ENCODE results near the gene STARD13.
"Not testable (repeated sequence)": the region's sequence is repeated elsewhere in the genome, so short reads cannot be mapped to it uniquely, and the experiment has no call there.

Gene STARD13

DNA sequence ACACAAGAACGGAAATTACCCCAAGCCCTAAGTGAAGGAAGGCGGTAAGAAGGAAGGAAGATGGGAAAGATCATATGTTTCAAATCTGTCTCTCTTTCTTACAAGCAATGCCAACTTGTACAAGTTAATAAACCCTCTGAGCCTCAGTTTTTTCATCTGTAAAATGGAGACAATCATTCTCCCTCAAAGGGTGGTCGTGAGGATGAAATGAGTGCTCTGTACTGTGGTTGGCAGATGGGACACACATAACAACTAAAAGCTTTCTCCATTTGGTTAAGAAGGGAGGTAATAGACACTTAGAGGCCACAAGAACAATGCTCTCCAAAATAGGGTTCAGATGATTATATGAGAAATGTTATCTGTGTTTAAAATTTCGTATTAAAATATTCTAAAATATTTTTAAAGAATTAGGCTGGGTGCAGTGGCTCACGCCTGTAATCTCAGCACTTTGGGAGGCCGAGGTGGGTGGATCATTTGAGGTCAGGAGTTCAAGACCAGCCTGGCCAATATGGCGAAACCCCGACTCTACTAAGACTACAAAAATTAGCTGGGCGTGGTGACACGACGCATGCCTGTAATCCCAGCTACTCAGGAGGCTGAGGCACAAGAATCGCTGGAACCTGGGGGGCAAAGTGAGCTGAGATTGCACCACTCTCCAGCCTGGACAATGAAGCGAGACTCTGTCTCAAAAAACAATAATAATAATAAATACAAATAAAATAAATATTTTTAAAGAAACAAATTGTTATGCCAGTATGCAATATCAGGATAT, 89.7 kb downstream of the STARD13 start:
- no peak for DNase-seq

DNA sequence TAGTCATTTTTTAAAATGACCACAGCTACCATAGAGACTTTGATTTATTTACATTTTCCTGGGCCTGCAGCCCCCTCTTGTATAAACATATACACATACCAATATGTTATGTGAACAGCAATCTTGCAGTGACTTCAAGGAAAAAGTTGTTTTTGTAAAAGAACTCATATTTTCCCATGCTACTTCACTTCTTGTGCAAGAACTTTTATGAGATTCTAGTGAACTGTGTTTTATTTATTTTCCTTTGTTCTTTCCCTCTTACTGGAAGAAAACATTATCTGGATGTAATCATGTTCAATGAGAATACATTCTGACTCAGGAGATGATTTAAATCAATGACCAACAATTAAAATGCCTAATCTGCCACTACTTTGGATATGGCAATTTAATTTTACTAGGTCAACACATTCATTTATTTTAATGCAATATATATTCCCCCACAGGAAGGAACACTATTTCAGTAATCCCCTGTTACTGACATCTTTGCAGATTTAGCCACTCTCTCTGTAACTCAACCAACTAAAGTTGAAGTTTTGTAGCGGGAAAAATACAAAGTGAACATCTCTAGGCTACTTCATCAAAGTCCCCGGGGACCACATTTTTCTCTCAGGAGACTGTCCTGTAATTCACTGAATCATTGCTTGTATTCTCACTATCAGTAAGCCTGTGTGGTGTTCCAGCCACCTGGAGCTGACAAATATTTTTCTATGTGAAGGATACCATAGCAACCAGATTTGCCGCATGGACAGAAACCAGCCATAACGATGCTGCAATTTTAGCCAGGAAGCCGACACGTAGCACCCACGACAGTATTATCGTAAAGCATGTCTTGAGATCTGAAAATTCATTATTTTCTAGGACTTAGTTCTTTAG, 90.5 kb downstream of the STARD13 start:
- peak; percentile 7 for DNase-seq

DNA sequence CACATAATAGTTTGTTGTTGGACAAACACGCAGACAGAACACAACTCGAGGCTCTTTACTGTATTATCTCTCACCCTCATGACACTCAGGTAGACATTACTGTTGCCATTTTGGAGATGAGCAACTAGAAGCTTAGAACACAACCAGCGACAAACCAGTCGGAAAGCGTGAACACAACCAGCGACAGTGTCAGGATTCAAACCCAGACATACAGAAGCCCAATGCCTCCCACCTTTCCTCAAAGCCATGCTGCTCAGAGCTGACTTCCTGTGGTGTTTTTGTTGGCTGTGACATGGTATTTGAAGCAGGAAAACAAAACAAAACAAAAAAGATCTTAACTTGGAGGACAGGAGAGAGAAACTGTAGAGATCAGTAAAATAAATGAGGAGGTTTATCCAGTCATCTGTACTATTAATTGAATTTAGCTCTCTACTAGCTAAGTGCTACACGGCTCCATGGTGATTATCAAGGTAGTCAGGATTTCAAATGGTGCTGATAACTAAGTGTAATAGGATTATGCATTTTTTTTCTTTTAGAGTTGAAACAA, 92.1 kb downstream of the STARD13 start:
- no peak for DNase-seq

DNA sequence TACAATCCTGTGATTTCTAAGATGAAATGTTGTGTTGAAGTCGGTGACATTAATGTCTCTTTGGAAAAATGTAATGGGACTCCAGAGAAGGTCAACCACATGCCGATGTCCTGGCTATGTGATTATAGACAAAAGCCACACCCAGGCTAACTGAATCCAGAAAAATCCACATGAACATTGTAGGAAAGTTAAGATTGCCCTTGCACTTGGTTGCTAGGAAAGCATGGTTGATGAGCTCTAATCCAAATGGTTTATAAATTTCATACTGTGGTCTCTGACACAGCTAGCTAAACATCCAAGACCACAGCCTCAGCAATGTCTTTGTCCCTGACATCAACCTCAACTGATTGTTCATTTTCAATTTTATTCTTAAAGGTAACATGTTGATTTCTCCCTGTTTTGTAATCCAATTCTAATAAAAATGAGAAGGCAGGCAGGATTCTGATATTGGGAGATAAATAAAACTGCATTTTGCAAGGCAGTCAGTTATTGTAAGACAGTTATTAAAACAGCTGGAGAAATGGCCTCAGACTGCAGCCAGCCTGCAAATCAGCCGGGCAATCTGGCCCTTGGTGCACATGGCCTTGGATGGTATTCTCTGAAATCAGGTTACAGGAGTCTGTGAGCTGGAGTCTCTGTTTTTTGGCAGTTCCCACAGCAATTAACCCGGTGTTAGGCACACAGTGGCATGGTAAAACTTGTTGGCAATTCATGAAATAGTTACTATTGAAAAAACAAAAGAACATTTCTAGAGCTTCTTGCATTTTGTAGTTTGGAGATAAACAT, 93.9 kb downstream of the STARD13 start:
- DNase-seq: no peak

DNA sequence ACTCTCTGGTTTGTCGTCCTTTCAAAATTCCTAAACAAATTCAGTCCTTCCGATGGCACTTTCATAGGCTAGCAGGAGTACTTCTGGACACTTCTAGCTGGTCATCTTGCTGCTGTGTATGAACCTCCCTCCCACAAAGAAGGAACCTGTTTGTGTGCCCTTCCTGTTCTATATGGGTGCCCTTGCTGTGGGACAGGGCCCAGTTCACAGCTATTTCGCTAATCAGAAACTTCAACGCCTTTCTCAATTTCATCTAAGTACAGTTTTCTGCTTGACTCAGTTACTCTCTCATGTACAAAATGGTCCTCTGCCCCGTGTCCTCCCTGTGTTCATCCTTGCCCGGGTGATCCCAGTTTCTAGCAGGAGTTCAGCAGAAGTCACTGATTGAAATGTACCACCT, 96.1 kb downstream of the STARD13 start:
- DNase-seq: no peak

DNA sequence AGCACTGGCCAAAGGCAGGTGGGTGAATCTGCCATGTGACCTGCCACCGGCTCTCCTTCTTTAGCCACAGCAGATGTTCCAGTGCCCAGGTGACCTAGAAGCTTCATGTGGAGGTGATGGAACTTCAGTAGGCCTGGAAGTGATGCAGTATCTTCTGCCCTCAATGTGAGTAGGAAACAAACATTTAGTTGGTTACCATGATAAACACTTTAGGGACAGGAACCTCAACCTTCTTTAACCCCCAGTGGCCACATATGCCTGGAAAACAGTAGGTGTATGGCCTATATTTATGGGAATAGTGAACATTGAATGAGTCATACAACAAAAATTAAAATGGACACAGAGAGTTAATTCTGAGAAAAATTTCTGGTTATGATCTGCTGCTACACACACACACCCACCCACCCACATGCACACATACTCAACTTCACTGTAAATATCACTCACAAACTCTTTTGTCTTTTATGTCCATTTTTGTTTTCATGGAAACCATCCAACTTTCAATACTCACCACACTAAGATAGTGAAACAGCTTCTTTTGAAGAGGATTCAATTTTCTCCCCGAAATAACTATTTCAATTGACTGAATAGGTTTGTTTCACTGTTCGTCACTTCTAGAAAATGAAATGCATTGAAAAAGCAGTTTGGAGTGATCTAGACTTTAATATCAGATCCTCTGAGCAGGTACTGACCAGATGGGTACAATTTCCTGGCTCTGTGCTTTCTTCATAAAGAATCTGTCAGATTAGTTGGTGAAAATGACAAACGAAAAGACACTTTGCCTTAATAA, 97.3 kb downstream of the STARD13 start:
- no peak for DNase-seq

DNA sequence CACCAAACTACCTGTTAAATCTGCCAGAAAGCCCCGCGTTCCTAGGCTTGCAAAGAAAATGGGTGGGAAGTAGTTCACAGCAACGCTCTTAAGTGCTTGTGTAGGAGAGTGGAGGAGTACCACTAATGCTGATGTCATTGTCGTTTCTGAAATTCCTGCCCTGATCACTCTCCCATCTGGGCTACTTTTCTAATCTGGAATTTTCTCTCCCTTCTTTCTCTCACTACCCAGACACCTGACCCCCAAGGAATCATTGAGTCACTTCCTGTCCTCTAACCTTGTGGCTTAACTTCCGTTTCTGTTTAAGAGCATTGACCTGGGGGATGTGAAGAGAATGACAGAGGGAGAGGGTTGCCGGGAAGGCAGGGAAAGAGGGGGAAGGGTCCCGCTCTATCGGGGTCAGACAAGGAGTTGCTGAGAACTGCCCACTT, 98.7 kb downstream of the STARD13 start:
- DNase-seq: no peak

DNA sequence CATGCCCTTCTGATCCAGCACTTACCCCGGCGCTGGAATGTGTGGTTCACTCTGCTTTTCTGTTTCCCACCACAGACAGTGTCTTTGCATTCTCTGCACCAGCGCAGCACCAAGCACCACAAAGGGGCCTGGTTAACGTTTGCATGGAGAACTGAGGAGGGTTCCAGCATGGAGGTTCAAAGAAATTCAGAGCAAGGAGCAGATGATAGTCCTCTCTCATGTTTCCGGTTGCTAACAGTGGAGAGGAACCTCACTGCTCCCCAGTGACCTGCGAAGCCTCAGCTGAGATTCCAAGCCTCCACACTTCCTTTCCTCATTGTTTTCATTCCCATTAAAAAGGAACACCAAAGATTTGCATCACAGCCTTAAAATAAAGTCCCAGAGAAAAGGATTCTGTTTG, 99.7 kb downstream of the STARD13 start:
- no peak for DNase-seq

DNA sequence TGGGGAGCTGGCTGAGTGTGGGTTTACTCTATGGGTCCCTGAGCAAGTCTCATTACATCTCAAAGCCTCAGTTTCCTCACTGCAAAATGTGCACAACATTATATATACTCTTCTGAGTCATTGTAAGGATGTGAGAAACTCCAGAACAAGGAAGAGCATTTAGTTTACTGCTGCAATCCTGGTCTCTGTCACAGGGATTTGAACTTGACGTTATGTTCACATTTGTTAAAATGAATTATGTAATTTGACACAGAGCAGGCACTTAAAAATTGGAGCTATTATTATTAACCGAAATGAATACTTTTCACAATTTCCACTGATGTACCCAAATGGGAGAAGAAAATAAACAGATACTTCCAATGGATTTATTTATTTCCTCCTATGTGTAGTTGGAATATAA, 101.0 kb downstream of the STARD13 start:
- DNase-seq: no peak

DNA sequence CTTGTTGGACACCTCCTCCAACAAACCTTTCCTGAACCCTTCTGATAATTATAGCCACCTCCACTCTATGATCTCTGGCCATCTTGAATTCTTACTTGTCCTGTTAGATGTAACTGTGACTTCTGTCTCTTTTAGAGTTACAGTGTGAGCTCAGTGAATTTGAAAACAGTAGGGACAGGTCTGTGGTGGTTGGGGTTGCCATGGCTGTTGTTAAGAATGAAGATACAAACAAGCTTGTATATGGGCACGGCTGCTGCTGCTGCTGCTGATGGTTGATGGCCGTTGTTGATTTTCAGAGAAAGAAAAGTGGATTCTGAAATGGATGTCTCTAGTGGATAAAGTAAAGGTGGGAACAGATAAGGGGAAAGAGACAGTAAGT, 101.5 kb downstream of the STARD13 start:
- no peak for DNase-seq

DNA sequence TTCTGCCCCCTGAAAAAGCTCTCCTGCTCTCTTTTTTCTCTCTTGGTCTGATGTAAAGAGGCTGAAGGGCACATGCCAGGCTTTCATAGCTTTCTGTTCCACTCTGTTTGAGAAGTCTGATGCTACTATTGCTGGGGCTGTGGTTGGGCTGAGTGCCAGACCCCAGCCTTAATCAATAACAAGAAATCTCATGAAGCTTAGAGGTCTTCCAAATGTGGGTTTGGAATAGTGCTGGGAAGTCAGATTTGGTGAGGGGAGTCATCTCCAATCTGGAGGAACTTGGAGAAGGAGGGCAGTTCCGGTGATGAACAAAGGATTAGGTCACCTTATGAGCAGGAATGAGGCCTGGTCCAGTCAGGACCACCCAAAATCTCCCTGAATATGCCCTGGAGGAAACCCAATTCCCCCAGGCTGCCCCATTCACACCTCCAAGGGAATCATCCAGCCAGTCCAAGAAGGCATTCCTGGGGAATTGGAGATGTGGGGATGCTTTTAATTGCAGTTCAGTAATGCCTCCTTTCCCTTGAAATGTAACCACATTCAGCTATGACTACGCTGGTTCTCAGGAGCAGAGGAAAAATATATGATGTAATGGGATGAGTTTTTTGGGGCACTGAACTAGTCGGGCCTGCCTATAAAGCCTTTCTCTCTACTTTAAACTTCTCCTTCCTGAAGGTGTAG, 102.0 kb downstream of the STARD13 start:
- no peak for DNase-seq

DNA sequence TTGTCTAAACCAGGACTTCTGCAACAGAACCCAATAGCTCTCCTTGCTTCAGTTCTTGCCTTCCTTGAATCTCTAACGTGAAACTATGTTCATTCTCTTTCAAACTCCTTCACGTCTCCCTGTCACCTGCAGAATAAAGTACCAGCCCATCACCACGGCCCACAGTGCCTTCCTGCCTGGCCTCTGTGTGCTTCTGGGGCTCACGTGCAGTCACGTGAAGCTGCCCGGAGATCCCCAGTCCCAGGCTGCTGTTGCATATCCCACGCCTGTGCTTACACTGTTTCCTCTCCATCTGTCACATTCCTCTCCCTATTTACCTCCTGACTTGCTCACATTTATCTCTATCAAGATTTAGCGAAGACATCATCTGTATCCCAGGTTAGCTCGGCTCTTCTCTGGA, 102.8 kb downstream of the STARD13 start:
- DNase-seq: no peak

DNA sequence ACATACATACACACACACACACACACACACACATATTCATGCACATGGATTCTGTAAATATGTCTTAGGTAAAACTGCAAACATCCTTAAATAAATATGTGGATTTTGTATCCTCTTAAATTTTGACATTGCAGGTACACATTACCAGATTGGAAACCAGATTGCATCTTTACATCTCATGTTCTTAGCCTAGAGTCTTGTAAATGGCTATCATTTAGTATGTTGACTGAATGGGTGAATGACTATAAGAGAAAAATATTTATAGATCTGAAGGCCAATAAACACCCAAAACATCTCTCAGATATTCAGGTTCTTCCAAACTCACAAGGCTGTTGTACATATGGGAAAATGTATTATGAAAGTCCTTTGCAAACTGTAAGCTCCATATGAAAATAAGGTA, 104.3 kb downstream of the STARD13 start:
- DNase-seq: no peak

DNA sequence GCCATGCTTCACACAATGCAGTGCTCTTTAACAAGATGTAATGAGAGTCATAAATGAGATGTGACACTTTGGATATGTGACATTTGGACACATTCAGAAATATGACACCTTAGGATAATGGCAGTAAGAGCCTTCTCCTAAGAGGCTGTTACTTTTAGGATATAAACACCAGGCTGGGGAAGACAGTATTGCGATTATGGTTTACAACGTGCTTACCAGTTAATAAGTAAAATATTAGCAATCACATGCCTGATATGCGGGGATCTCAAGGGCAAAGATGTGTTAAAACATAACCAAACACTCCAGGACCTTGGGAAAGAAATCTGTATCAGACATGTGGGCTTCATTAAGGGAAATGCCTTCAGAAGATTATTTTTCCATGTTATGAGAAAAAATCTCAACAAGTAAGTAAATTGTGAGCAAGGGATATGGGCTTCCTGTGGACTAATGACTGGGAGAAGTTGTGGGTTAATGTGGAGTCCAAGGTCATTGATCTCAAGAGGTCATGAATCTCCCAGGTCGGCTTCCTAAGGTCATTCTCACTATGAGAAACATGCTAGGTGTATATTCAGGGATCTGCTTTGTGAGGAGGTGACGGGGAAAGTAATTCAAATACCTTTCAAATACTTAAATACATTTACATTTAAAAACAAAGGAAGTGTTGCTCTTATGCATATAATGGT, 105.3 kb downstream of the STARD13 start:
- no peak for DNase-seq

DNA sequence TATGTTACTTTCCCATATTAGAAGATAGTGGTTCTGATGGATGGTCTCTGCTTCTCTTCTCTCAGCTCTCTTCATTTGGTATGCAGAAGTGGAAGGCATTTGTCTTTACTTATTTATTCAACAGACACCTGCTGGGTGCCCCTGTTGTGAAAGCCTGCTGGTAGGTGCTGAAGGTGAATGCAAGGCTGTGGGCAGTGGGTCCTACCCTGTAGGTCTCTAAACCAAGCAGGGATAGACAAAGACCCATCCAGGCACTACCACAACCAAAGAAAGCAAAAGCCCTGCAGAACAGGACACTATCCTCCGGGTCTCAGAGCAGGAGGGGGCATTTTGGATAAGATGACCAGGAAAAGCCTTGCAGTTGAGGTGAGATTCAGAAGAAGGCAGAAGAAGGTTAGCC, 106.1 kb downstream of the STARD13 start:
- no peak for DNase-seq

DNA sequence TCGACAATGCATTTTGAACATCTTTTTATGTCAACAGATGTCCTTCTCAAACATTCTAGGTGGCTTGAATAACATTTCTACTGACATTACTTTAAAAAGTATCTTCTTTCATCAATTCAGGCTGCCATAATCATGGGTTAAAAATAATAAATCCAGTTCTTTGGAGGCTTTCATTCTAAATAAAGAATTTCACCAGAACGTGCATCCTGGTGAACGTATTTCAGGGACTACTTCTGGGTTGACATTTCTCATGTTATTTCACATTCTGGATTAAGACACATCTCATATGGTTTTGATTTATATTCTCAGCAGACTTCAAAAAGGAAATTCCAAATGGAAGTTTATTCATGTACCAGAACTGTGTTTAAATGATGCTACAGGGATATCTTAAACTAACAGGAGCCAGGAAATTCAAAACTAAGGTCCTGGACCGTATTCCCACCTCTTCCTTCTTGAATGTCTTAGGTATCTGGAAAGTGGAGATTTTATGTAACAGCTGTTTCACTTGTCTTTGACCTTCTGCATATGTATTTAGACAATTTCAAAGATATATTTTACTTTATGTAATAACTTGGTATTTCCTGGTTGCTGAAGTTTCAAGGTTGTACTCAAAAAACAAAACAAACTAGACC, 107.2 kb downstream of the STARD13 start:
- DNase-seq: no peak

DNA sequence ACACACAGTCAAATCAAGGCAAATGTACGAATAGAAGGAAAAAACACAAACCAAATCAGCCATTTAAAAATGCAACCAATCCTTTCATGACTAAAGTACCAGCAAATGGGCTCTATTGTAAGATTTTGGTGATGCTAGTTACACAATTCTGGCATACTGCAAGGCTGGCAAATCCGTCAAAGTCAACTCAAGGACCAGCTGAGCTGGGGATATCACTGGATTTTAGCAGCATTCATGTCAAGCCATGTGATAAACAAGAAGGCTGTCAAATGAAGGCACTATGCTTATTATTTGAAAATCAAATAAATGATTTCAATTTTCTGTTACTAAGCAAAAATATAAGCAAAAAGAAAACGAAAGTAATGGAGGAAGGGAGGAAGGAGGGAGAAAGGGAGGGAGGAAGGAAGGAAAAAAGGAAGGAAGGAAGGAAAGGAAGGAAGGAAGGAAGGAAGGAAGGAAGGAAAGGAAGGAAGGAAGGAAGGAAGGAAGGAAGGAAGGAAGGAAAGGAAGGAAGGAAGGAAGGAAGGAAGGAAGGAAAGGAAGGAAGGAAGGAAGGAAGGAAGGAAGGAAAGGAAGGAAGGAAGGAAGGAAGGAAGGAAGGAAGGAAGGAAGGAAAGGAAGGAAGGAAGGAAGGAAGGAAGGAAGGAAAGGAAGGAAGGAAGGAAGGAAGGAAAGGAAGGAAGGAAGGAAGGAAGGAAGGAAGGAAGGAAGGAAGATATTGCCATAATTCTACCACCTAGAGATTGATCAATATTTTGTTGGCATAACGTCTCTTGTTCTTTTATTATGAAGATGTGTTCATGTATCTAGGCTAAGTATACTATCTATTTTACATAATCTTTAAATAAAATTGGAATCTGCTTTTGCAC, 108.0 kb downstream of the STARD13 start:
- not testable (repeated sequence) for DNase-seq

DNA sequence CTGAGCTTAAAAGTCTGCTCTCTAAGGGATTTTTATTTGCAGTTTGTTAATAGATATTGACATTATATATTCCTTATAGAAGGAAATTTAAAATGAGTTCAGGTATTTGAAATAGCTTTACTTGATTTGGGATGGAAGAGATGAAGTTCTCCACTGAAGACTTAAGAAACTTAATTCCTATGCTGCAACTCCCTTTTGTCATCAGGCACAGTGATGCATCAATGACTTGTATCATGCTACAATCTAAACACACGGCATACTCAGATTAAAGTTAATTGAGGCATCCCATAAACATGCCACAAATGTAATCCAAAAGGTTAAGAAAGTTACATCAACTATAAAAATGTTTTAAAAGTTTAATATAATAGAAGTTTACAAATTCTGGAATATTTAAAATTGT, 109.0 kb downstream of the STARD13 start:
- DNase-seq: no peak

DNA sequence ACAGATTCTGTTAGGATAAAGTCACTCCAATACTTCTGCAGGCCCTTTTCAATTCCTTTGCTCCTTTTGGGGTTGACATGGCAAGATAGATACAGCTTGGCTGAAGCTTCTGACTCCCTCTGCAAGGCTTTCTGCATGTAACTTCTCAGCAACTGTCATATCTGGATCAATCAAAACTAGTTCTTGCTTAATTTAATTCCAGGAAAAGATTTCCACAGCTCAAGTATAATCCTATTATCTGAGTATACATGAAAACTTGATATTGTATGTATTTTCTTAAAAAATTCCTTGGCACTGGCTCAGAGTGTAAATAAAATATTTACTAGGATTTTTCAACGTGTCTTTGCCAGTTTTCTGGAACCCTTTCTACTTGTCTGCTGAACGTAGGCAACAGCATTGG, 109.6 kb downstream of the STARD13 start:
- no peak for DNase-seq

DNA sequence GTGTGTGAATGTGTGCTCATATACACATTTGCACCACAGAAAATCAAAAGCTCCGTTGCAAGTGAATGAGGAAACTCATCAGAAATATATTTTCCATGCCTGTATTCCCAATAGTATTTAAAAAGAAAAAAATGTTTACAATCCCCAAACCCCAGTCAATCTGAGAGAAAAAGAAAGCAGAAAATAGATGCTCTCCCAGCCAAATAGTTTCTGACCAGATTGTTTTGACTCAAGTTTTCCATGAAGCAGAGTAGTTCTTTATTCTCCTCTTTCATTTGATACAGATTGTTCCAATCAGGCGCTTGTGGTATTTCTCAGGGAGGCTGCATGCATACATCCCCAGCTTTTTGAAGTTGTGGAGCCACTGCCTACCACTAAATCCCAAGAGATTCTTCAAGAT, 110.6 kb downstream of the STARD13 start:
- no peak for DNase-seq

Data from COR-L47 (cell line).